ENCODE data around the gene NSUN4. TPM values are rescaled to one million over a fixed set of nuclear protein-coding genes. Genes with fewer than 3 reads are reported as not detected.

The NSUN4 gene
- total RNA-seq, 4 donors from 2014 or later = 1.0 to 42.4 (median 23.2) TPM

DNA sequence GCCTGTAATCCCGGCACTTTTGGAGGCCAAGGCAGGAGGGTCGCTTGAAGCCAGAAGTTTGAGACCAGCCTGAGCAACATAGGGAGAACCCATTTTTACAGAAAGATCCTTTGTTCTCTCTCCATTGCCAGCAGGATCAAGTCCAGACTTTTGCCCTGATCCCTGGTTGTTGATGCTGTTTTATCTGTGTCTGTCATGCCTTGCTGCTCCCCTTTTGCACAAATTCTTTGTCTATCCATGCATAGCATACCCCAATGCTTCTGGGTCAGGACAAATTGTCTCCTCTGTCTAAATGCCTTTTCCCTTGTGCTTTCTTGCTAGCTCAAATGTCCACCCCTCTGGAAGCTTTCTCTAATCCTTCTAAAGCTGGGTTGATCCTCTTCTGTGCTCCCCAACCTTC, 28.2 kb downstream of the NSUN4 start:
- no peak overlapping the region for H3K4me3 ChIP-seq
- TF ChIP-seq POLR2A (IDR thresholded peaks at IDR 0.05) (no peak), CTCF (IDR thresholded peaks at IDR 0.05) (no peak)
- H3K9me3 ChIP-seq = no peaks in the 10 kb centered on the region
- H3K27ac ChIP-seq = no peak overlapping the region
- no peaks in the 10 kb centered on the region for H3K27me3 ChIP-seq
- no peaks in the 10 kb centered on the region for H3K36me3 ChIP-seq
- intact Hi-C loops (cut with DNase I; ENCODE audit: low total_unique reads) = no loop called here
- DNase-seq = no peak
- H3K4me1 ChIP-seq = peaks cover 0 to 4% of the 10 kb centered on the region in 2 donors

DNA sequence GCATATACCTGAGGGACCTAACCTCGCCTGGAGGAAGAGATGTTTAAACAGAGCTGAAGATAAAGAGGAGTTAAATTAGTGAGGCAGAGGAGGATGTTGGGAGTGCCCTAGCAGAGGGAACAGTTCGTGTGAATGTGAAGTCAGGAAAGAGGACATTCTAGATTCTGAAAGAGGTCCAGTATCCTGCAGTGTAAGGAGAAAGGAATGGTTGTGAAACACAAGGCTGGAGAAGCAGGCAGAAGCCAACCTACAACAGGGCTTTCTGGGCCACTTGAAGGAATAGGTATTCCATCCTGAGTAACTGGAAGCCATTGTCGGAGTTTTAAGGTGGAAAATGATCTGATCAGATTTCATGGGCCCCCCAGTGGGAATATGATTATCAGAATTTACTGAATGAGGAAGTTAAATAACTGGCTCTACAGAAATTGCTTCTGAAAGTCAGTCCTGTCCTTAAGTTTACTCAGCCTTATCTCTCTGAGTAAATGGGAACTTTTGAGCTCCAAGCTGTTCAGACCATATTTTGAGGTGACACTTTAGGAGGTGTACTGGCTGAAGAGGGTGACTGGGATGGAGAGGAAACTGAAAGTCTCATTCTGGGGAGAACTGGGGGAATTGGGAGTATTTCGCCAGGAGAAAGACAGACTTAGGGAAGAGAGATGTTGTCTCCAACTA, 29.1 kb downstream of the NSUN4 start:
- no peak for DNase-seq
- no peaks in the 10 kb centered on the region for H3K27me3 ChIP-seq
- TF ChIP-seq CTCF (IDR thresholded peaks at IDR 0.05) (no peak), POLR2A (IDR thresholded peaks at IDR 0.05) (no peak)
- no peaks in the 10 kb centered on the region for H3K9me3 ChIP-seq
- H3K4me3 ChIP-seq = no peak overlapping the region
- H3K4me1 ChIP-seq = peaks cover 0 to 1% of the 10 kb centered on the region in 2 donors
- no peak overlapping the region for H3K27ac ChIP-seq
- intact Hi-C loops (cut with DNase I; ENCODE audit: low total_unique reads) = no loop called here
- H3K36me3 ChIP-seq = no peaks in the 10 kb centered on the region

GRCh38 chr1:46370214-46370633, 29.6 kb downstream of the NSUN4 start:
- Histone ChIP-seq H3K27ac (no peak overlapping the region), H3K4me3 (no peak overlapping the region), H3K36me3 (no peaks in the 10 kb centered on the region), H3K4me1 (no peaks in the 10 kb centered on the region), H3K9me3 (no peaks in the 10 kb centered on the region), H3K27me3 (no peaks in the 10 kb centered on the region)
- no peak for DNase-seq
- intact Hi-C loops (cut with DNase I; ENCODE audit: low total_unique reads) = no loop called here
- TF ChIP-seq POLR2A (IDR thresholded peaks at IDR 0.05) (no peak), CTCF (IDR thresholded peaks at IDR 0.05) (no peak)

DNA sequence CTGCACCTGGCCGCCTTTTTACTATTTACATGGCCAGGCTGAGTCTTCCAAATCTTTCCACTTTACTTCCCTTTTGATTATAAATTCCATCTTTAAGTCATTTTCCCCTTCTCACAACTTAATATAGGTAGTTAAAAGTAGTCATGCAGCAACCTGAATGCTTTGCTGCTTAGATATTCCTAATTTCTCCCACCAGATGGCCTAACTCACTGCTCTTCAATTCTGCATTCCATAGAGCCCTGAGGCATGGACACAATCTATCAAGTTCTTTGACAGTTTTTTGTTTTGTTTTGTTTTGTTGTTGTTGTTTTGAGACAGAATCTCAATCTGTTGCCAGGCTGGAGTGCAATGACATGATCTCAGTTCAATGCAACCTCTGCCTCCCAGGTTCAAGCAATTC, 31.8 kb downstream of the NSUN4 start:
- no peak overlapping the region for H3K27ac ChIP-seq
- no peak for DNase-seq
- H3K27me3 ChIP-seq = no peaks in the 10 kb centered on the region
- no peak overlapping the region for H3K4me3 ChIP-seq
- TF ChIP-seq CTCF (IDR thresholded peaks at IDR 0.05) = no peak
- TF ChIP-seq POLR2A (IDR thresholded peaks at IDR 0.05) = no peak
- H3K4me1 ChIP-seq = no peaks in the 10 kb centered on the region
- intact Hi-C loops (cut with DNase I; ENCODE audit: low total_unique reads) = no loop called here
- H3K36me3 ChIP-seq = no peaks in the 10 kb centered on the region
- no peaks in the 10 kb centered on the region for H3K9me3 ChIP-seq

DNA sequence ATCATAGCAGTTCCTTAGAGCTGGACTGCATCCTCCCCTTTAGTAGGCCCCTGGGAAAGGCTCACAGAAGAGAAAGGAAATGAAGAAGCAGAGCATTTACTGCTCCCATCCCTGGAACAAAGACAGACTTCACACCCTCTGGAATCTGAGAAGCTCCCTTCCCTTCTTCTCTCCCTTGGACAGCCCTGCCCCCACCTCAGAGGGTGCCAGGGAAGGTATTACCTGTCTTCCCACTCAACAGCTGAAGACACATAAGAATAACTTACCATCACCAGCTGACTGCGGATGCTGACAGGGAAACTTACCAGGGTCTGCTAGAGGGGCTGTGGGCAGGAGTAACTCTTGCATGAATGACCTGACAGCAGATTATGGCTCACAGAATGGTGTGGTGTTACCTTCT, 39.4 kb downstream of the NSUN4 start:
- no peak for TF ChIP-seq POLR2A (IDR thresholded peaks at IDR 0.05)
- no peak for TF ChIP-seq CTCF (IDR thresholded peaks at IDR 0.05)

More for the DNA sequence above, 39.4 kb downstream of the NSUN4 start:
- Histone ChIP-seq H3K9me3 (no peaks in the 10 kb centered on the region), H3K27me3 (no peaks in the 10 kb centered on the region), H3K4me3 (no peak overlapping the region), H3K27ac (no peak overlapping the region), H3K36me3 (no peaks in the 10 kb centered on the region), H3K4me1 (no peaks in the 10 kb centered on the region)
- intact Hi-C loops (cut with DNase I; ENCODE audit: low total_unique reads) = no loop called here
- no peak for DNase-seq
